ENCODE measurements around the gene STUM.

Gene STUM

DNA sequence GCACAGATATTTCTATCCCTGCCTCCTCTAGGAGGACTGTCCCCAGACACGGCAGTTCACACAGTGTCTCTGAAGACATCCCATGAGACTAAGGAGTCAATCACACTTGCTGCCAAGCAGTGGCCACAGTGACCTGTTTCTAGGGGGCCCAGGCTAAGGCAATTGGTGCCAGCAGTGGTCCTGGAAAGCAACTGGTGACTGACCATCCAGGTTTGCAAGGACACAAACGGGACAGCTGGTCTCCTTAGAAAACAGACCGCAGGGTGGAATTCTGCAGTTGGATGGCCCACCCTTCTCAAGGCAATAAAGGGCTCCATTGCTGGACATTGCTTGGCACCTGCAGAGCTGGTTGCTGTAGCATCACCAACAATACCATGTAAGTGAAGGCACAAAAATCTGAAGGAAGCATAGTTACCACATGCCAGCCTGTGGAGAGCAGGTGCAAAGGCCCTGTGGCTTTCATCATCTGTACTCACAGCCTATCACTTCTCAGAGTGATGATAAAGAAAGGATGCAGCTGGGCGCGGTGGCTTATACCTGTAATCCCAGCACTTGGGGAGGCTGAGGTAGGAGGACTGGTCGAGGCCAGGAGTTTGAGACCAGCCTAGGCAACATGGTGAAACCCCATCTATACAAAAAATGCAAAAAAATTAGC lies 81.5 kb downstream of the STUM start:
- H3K4me3 ChIP-seq (ENCODE audit: low read depth, low read length) = no peak overlapping the region
- TF ChIP-seq, protein P1, sequence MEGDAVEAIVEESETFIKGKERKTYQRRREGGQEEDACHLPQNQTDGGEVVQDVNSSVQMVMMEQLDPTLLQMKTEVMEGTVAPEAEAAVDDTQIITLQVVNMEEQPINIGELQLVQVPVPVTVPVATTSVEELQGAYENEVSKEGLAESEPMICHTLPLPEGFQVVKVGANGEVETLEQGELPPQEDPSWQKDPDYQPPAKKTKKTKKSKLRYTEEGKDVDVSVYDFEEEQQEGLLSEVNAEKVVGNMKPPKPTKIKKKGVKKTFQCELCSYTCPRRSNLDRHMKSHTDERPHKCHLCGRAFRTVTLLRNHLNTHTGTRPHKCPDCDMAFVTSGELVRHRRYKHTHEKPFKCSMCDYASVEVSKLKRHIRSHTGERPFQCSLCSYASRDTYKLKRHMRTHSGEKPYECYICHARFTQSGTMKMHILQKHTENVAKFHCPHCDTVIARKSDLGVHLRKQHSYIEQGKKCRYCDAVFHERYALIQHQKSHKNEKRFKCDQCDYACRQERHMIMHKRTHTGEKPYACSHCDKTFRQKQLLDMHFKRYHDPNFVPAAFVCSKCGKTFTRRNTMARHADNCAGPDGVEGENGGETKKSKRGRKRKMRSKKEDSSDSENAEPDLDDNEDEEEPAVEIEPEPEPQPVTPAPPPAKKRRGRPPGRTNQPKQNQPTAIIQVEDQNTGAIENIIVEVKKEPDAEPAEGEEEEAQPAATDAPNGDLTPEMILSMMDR (conservative IDR thresholded peaks at IDR 0.05; ENCODE audit: low read depth, low read length) = no peak
- DNase-seq (ENCODE audit: low read depth) = no peak

DNA sequence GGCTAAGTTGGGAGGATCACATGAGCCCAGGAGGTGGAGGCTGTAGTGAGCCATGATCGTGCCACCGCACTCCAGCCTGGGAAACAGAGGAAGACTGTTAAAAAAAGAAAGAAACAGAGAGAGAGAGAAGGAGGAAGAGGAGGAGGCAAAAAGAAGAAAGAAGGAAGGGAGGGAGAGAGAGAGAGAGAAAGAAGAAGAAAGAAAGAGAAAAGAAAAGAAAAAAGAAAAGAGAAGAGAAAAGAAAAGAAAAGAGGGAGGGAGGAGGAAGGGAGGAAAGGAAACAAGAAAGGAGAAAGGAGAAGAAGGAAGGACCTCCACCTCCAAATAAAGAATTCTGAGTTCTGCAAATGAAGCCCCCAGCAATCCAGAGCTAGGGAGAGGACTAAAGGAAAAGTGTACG lies 82.0 kb downstream of the STUM start:
- no peak for DNase-seq (ENCODE audit: low read depth)
- TF ChIP-seq, protein P1 (conservative IDR thresholded peaks at IDR 0.05; ENCODE audit: low read depth, low read length) = no peak
- no peak overlapping the region for H3K4me3 ChIP-seq (ENCODE audit: low read depth, low read length)

DNA sequence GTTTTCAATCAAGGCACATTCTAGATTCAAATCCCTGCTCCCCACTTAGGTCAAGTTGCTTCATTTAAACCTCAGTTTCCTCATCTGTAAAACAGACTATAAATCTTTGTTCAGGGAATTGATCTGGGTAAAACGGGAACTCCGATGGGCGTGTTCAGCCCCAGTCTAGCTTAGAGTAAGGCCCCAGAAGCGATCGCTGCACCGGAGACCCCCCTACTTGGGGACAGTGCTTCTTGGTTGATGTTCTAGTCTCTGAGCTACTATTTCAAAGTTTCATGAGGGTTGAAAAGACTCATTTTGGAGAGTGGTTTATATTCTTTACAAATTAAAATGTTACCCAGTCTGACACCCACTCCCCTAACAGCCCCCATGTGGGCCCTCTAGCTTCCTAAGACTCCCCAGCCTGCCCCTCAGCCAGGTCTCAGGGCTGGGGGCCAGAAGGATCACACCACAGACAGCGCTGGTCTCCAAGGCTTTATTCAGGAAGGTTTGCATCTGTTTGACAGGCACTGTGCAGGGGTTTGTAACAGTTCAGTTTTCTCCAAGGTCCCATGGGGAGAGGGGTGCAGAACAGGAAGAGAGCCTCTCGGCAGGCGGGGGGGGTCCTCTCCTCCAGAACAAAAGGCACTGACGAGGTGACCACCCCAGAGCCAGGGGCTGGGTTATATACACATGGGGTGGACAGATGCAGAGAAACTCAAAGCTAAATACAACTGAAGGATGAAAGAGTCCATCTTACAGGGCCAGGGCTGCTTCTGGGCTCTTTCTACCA lies 82.9 kb downstream of the STUM start:
- TF ChIP-seq, protein P1 (conservative IDR thresholded peaks at IDR 0.05; ENCODE audit: low read depth, low read length) = no peak
- no peak overlapping the region for H3K4me3 ChIP-seq (ENCODE audit: low read depth, low read length)
- no peak for DNase-seq (ENCODE audit: low read depth)

DNA sequence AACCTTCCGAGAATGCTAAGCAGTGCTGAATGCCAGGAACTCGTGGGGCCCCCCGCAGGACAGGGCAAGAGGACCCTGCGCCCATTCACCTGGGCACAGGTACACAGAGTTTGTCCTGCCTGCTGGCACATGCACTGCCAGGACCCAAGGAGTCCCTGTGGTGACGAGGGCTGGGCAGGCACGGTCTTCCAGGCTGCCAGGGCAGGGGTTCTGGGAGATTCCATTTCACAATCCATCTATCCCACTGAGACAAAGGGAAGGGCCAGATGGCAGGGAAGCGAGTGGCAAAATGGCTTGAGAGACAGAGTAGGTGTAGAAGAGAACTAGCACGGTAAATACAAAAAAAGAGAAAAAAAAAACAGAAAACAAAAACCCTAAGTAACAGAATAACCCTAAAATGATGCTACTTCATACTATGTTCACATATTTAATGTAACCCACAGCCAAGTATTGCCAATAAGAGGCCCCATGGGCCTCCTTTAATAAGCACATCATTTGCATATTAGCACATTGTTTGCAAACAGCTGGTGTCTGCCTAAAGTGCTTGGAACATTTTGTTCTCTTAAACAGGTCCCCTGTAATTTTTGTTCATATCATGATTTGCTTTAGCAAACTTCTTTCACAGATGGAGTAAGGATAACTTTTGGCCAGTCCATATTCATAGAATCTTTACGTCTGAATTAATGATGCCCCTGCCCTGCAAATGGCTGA lies 83.8 kb downstream of the STUM start:
- DNase-seq (ENCODE audit: low read depth) = no peak
- TF ChIP-seq, protein P1 (conservative IDR thresholded peaks at IDR 0.05; ENCODE audit: low read depth, low read length) = no peak
- H3K4me3 ChIP-seq (ENCODE audit: low read depth, low read length) = no peak overlapping the region

DNA sequence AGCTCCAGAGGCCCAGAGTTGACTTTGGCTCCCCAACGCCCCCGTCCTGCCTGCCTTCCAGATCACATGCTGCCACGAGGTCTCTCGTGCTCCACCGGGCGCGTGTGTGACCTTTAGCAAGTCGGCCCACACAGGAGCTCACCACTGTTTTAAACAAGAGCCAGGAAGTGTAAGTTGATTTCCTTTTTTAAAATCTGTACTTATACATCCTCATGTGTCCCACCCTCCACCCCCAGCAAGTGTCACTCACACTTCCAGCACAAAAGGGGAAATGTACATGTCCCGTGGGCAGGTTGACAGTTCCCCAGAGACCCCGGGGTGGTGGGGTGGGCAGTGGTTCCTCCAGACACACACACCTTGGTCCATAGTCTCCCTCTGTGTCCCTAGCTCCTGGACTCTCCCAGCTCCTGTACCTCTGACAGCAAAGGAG lies 84.4 kb downstream of the STUM start:
- no peak for DNase-seq (ENCODE audit: low read depth)
- TF ChIP-seq, protein P1 (conservative IDR thresholded peaks at IDR 0.05; ENCODE audit: low read depth, low read length) = no peak

DNA sequence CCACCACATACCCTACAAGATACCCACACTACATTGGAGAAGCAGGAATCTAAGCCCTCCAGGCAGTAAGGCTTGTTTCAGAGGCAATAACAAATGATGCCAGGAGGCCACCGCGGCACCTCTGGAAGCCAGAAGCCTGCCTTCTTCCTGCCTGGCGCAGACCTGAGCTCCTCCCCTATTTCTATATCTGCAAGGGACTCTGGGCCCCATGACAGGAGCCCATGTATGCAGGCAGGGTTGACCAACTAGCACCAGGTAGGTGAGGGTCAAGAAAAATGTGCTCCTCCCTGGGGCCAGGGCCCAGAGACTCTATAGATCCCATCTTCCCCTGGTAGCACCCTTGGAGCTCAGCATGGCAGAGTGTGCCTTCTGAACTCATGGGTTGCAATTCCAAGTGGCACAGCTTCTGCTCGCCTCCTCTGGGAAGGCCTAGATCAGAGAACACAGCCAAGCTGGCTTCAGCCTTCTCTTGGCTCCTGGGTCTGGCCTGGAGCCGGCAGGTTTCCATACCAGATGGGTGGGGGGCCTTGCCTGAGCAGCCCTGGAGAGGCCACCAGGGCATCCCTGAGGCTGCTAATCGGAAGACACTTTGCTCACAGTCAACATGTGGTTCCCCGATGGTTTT lies 85.1 kb downstream of the STUM start:
- TF ChIP-seq, protein P1 (conservative IDR thresholded peaks at IDR 0.05; ENCODE audit: low read depth, low read length) = no peak
- no peak overlapping the region for H3K4me3 ChIP-seq (ENCODE audit: low read depth, low read length)
- DNase-seq (ENCODE audit: low read depth) = no peak

More for the DNA sequence above, 84.4 kb downstream of the STUM start:
- no peak overlapping the region for H3K4me3 ChIP-seq (ENCODE audit: low read depth, low read length)

All from choroid plexus epithelial cell (primary cell).